ENCODE results near the gene CLEC2L. TPM values are rescaled to one million over a fixed set of nuclear protein-coding genes. Genes with fewer than 3 reads are reported as not detected.
A peak's percentile ranks its signal among the peaks of the same experiment; 100 is the strongest.
"Not testable (repeated sequence)": the region's sequence is repeated elsewhere in the genome, so short reads cannot be mapped to it uniquely, and the experiment has no call there.

The CLEC2L gene
- total RNA-seq, 1 experiment from 2014 or later, result not detected

DNA sequence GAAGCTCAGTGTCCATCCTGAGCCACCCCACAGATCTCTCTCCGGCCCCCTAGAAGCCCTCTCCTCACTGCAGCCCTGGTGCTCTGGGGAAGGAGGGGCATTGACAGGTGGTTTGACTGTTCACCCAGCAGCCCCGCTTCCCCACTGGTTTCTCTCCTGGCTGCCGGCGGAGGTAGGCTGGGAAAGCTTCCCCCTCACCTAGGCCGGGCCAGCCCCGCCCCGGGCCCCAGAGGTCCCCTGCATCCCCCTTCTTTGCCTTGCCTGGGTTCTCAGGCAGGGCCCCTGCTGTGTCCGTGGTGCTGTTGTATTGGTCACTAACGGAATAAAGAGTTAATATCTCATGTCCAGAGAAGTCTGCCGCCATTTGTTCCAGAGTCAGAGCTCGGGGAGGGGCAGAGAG, 21.2 kb downstream of the CLEC2L start:
- no peaks in the 10 kb centered on the region for H3K9me2 ChIP-seq (ENCODE audit: insufficient read depth)
- CTCF ChIA-PET, result no interaction called here
- POLR2A ChIA-PET (ENCODE audit: unreplicated experiment), result no interaction called here
- no peak overlapping the region for H3K4me3 ChIP-seq
- H2AFZ ChIP-seq, result no peak overlapping the region
- no peak overlapping the region for H3K4me2 ChIP-seq
- H3K79me2 ChIP-seq (ENCODE audit: low read depth), result no peaks in the 10 kb centered on the region
- no peaks in the 10 kb centered on the region for H3F3A ChIP-seq (ENCODE audit: insufficient read depth, low read depth)
- no peaks in the 10 kb centered on the region for H3K27me3 ChIP-seq (ENCODE audit: insufficient read depth, low read depth)
- TF ChIP-seq, protein P1, sequence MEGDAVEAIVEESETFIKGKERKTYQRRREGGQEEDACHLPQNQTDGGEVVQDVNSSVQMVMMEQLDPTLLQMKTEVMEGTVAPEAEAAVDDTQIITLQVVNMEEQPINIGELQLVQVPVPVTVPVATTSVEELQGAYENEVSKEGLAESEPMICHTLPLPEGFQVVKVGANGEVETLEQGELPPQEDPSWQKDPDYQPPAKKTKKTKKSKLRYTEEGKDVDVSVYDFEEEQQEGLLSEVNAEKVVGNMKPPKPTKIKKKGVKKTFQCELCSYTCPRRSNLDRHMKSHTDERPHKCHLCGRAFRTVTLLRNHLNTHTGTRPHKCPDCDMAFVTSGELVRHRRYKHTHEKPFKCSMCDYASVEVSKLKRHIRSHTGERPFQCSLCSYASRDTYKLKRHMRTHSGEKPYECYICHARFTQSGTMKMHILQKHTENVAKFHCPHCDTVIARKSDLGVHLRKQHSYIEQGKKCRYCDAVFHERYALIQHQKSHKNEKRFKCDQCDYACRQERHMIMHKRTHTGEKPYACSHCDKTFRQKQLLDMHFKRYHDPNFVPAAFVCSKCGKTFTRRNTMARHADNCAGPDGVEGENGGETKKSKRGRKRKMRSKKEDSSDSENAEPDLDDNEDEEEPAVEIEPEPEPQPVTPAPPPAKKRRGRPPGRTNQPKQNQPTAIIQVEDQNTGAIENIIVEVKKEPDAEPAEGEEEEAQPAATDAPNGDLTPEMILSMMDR (conservative IDR thresholded peaks at IDR 0.05), result no peak
- no peak for TF ChIP-seq EZH2 (IDR thresholded peaks at IDR 0.05; ENCODE audit: low read depth)
- BruUV-seq (replicated peaks), result no TSS peak
- no peak overlapping the region for H3K27ac ChIP-seq
- DNase-seq, result peak in 1 of 2 experiments; percentile 25
- intact Hi-C loops (cut with micrococcal nuclease; ENCODE audit: unreplicated experiment), result no loop called here
- no peaks in the 10 kb centered on the region for H3K36me3 ChIP-seq (ENCODE audit: low read depth)
- no peaks in the 10 kb centered on the region for H4K20me1 ChIP-seq (ENCODE audit: insufficient read depth)
- H3K9me3 ChIP-seq (ENCODE audit: insufficient read depth, low read depth), result no peaks in the 10 kb centered on the region
- 0 out of 2 replicates have a peak, but pooled peaks cover 3% of the 10 kb centered on the region for H3K4me1 ChIP-seq (replicated peaks; ENCODE audit: insufficient read depth)

GRCh38 chr7:139548302-139549028, 25.0 kb downstream of the CLEC2L start:
- no peaks in the 10 kb centered on the region for H3K27me3 ChIP-seq (ENCODE audit: insufficient read depth, low read depth)
- ChIA-PET POLR2A (ENCODE audit: unreplicated experiment) (no interaction called here), CTCF (no interaction called here)
- no peaks in the 10 kb centered on the region for H3K9me3 ChIP-seq (ENCODE audit: insufficient read depth, low read depth)
- H3K27ac ChIP-seq, result no peak overlapping the region
- no peaks in the 10 kb centered on the region for H3K36me3 ChIP-seq (ENCODE audit: low read depth)
- no peaks in the 10 kb centered on the region for H3K9me2 ChIP-seq (ENCODE audit: insufficient read depth)
- TF ChIP-seq, protein P1 (conservative IDR thresholded peaks at IDR 0.05), result no peak
- no peak for TF ChIP-seq EZH2 (IDR thresholded peaks at IDR 0.05; ENCODE audit: low read depth)
- no peak for DNase-seq
- no peak overlapping the region for H3K4me2 ChIP-seq
- no peak overlapping the region for H2AFZ ChIP-seq
- BruUV-seq (replicated peaks), result no TSS peak
- H3F3A ChIP-seq (ENCODE audit: insufficient read depth, low read depth), result no peaks in the 10 kb centered on the region
- H3K4me3 ChIP-seq, result no peak overlapping the region
- H4K20me1 ChIP-seq (ENCODE audit: insufficient read depth), result no peaks in the 10 kb centered on the region
- no peaks in the 10 kb centered on the region for H3K4me1 ChIP-seq (replicated peaks; ENCODE audit: insufficient read depth)
- intact Hi-C loops (cut with micrococcal nuclease; ENCODE audit: unreplicated experiment), result no loop called here
- no peaks in the 10 kb centered on the region for H3K79me2 ChIP-seq (ENCODE audit: low read depth)

DNA sequence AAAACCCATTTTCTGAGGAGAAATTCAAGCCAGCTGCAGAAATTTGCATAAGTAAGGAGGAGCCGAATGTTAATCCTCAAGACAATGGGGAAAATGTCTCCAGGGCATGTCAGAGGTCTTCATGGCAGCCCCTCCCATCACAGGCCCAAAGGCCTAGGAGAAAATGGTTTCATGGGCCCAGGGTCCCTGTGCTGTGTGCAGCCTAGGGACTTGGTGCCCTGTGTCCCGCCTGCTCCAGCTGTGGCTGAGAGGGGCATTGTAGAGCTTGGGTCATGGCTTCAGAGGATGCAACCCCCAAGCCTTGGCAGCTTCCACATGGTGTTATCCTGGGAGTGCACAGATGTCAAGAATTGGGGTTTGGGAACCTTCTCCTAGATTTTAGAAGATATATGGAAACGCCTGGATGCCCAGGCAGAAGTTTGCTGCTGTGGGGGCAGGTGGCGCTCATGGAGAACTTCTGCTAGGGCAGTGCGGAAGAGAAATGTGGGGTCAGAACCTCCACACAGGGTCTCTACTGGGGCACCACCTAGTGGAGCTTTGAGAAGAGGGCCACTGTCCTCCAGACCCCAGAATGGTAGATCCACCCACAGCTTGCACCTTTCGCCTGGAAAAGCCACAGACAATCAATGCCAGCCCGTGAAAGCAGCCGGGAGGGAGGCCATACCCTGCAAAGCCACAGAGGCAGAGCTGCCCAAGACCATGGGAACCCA, 30.7 kb downstream of the CLEC2L start:
- BruUV-seq (replicated peaks); H3K9me3 ChIP-seq (ENCODE audit: insufficient read depth, low read depth); H3K9me2 ChIP-seq (ENCODE audit: insufficient read depth); H3K36me3 ChIP-seq (ENCODE audit: low read depth); H3K4me3 ChIP-seq; H3F3A ChIP-seq (ENCODE audit: insufficient read depth, low read depth); H4K20me1 ChIP-seq (ENCODE audit: insufficient read depth); POLR2A ChIA-PET (ENCODE audit: unreplicated experiment); H2AFZ ChIP-seq; H3K4me1 ChIP-seq (replicated peaks; ENCODE audit: insufficient read depth); DNase-seq; H3K27me3 ChIP-seq (ENCODE audit: insufficient read depth, low read depth); H3K27ac ChIP-seq; H3K4me2 ChIP-seq; intact Hi-C loops (cut with micrococcal nuclease; ENCODE audit: unreplicated experiment); H3K79me2 ChIP-seq (ENCODE audit: low read depth): not testable (repeated sequence)
- CTCF ChIA-PET, result interaction anchor here (0.6 kb wide), 1 partner anchor 568 kb away, joined by 5 read pairs; no protein-coding TSS in a partner anchor

Measured in PC-9 (cell line).